ENCODE results near the gene SUSD5.

GRCh38 chr3:33194303-33194702 is 24.3 kb downstream of the SUSD5 start:
- TF ChIP-seq POLR2A (IDR thresholded peaks at IDR 0.05) (no peak), CTCF (IDR thresholded peaks at IDR 0.05 in 8 of 11, conservative IDR thresholded peaks at IDR 0.05 in 3 of 11) (no peak)
